ENCODE data around the gene KPNA1. TPM values are rescaled to one million over a fixed set of nuclear protein-coding genes. Genes with fewer than 3 reads are reported as not detected.
"Not testable (repeated sequence)": the region's sequence is repeated elsewhere in the genome, so short reads cannot be mapped to it uniquely, and the experiment has no call there.

KPNA1 gene
- total RNA-seq, 1 experiment from 2014 or later = 78.5 TPM

GRCh38 chr3:122510878-122511535 lies 3.7 kb downstream of the KPNA1 start:
- no peaks in the 10 kb centered on the region for H3K9me3 Mint-ChIP-seq (ENCODE audit: low read depth, unreplicated experiment)
- intact Hi-C loops (cut with micrococcal nuclease; ENCODE audit: unreplicated experiment) = loop anchor here (5.0 kb wide), 1 partner anchor 49 kb away; no protein-coding TSS in a partner anchor
- peaks cover 20% of the 10 kb centered on the region for H3K36me3 Mint-ChIP-seq (ENCODE audit: insufficient read depth, unreplicated experiment)
- no peak for DNase-seq
- no peak overlapping the region for H3K4me3 Mint-ChIP-seq (ENCODE audit: low read depth, unreplicated experiment)
- TF ChIP-seq CTCF (IDR thresholded peaks at IDR 0.05; ENCODE audit: unreplicated experiment) = no peak
- H3K4me1 Mint-ChIP-seq (ENCODE audit: low read depth, unreplicated experiment) = peaks cover 50% of the 10 kb centered on the region
- H3K27me3 Mint-ChIP-seq (ENCODE audit: unreplicated experiment) = no peaks in the 10 kb centered on the region
- no TSS peak for BruUV-seq (replicated peaks)
- CTCF ChIA-PET = no interaction called here
- no peak overlapping the region for H3K27ac Mint-ChIP-seq (ENCODE audit: unreplicated experiment)

- H3K27me3 Mint-ChIP-seq (ENCODE audit: unreplicated experiment); BruUV-seq (replicated peaks); DNase-seq; H3K27ac Mint-ChIP-seq (ENCODE audit: unreplicated experiment); H3K36me3 Mint-ChIP-seq (ENCODE audit: insufficient read depth, unreplicated experiment); CTCF ChIA-PET; H3K9me3 Mint-ChIP-seq (ENCODE audit: low read depth, unreplicated experiment); intact Hi-C loops (cut with micrococcal nuclease; ENCODE audit: unreplicated experiment); H3K4me3 Mint-ChIP-seq (ENCODE audit: low read depth, unreplicated experiment): not testable (repeated sequence)
- H3K4me1 Mint-ChIP-seq (ENCODE audit: low read depth, unreplicated experiment) = peaks cover 48% of the 10 kb centered on the region
Observed at GRCh38 chr3:122508944-122509343, 5.8 kb downstream of the KPNA1 start.

- BruUV-seq (replicated peaks) = no TSS peak
- TF ChIP-seq CTCF (IDR thresholded peaks at IDR 0.05; ENCODE audit: unreplicated experiment) = no peak
- Mint-ChIP-seq H3K36me3 (ENCODE audit: insufficient read depth, unreplicated experiment) (peaks cover 2% of the 10 kb centered on the region), H3K4me1 (ENCODE audit: low read depth, unreplicated experiment) (peaks cover 42% of the 10 kb centered on the region), H3K9me3 (ENCODE audit: low read depth, unreplicated experiment) (no peaks in the 10 kb centered on the region), H3K27ac (ENCODE audit: unreplicated experiment) (no peak overlapping the region), H3K27me3 (ENCODE audit: unreplicated experiment) (no peaks in the 10 kb centered on the region), H3K4me3 (ENCODE audit: low read depth, unreplicated experiment) (no peak overlapping the region)
- DNase-seq = no peak
- CTCF ChIA-PET = no interaction called here
- intact Hi-C loops (cut with micrococcal nuclease; ENCODE audit: unreplicated experiment) = no loop called here
Observed at GRCh38 chr3:122508135-122508914, 6.4 kb downstream of the KPNA1 start.

GRCh38 chr3:122506450-122506849 lies 8.3 kb downstream of the KPNA1 start:
- CTCF ChIA-PET = no interaction called here
- H3K4me1 Mint-ChIP-seq (ENCODE audit: low read depth, unreplicated experiment) = peaks cover 38% of the 10 kb centered on the region
- H3K27ac Mint-ChIP-seq (ENCODE audit: unreplicated experiment) = no peak overlapping the region
- no peaks in the 10 kb centered on the region for H3K36me3 Mint-ChIP-seq (ENCODE audit: insufficient read depth, unreplicated experiment)
- H3K9me3 Mint-ChIP-seq (ENCODE audit: low read depth, unreplicated experiment) = no peaks in the 10 kb centered on the region
- TF ChIP-seq CTCF (IDR thresholded peaks at IDR 0.05; ENCODE audit: unreplicated experiment) = no peak
- no peak overlapping the region for H3K4me3 Mint-ChIP-seq (ENCODE audit: low read depth, unreplicated experiment)
- BruUV-seq (replicated peaks) = no TSS peak
- intact Hi-C loops (cut with micrococcal nuclease; ENCODE audit: unreplicated experiment) = no loop called here
- no peak for DNase-seq
- no peaks in the 10 kb centered on the region for H3K27me3 Mint-ChIP-seq (ENCODE audit: unreplicated experiment)

GRCh38 chr3:122505676-122506075 lies 9.1 kb downstream of the KPNA1 start:
- H3K9me3 Mint-ChIP-seq (ENCODE audit: low read depth, unreplicated experiment) = no peaks in the 10 kb centered on the region
- peaks cover 38% of the 10 kb centered on the region for H3K4me1 Mint-ChIP-seq (ENCODE audit: low read depth, unreplicated experiment)
- H3K4me3 Mint-ChIP-seq (ENCODE audit: low read depth, unreplicated experiment) = no peak overlapping the region
- CTCF ChIA-PET = no interaction called here
- intact Hi-C loops (cut with micrococcal nuclease; ENCODE audit: unreplicated experiment) = no loop called here
- no TSS peak for BruUV-seq (replicated peaks)
- no peak for DNase-seq
- H3K27ac Mint-ChIP-seq (ENCODE audit: unreplicated experiment) = peak overlapping the region; percentile 3
- no peak for TF ChIP-seq CTCF (IDR thresholded peaks at IDR 0.05; ENCODE audit: unreplicated experiment)
- H3K27me3 Mint-ChIP-seq (ENCODE audit: unreplicated experiment) = no peaks in the 10 kb centered on the region
- H3K36me3 Mint-ChIP-seq (ENCODE audit: insufficient read depth, unreplicated experiment) = no peaks in the 10 kb centered on the region

All from Calu3 (cell line).